Measurements from ENCODE around the gene KLHL28.

DNA sequence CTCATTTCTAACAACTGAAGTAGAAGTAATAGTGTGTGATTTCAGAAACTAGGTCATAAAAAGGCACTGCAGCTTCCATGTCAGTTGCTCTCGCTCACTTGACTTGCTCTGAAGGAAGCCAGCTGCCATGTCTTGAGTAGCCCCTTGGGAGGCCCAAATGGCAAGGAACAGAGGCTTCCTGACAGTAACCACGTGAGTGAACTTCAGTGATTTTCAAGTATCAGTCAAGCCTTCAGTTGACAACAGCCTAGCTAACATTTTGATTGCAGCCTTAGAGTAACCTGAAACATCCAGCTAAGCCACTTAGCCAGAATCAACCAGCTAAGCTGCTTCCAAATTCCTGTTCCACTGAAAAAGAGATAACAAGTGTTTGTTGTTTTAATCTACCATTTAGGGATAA is 26.9 kb upstream of the KLHL28 start:
- TF ChIP-seq, protein P1, sequence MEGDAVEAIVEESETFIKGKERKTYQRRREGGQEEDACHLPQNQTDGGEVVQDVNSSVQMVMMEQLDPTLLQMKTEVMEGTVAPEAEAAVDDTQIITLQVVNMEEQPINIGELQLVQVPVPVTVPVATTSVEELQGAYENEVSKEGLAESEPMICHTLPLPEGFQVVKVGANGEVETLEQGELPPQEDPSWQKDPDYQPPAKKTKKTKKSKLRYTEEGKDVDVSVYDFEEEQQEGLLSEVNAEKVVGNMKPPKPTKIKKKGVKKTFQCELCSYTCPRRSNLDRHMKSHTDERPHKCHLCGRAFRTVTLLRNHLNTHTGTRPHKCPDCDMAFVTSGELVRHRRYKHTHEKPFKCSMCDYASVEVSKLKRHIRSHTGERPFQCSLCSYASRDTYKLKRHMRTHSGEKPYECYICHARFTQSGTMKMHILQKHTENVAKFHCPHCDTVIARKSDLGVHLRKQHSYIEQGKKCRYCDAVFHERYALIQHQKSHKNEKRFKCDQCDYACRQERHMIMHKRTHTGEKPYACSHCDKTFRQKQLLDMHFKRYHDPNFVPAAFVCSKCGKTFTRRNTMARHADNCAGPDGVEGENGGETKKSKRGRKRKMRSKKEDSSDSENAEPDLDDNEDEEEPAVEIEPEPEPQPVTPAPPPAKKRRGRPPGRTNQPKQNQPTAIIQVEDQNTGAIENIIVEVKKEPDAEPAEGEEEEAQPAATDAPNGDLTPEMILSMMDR (IDR thresholded peaks at IDR 0.05; ENCODE audit: low read depth, low read length): no peak
- TF ChIP-seq EZH2phosphoT487 (IDR thresholded peaks at IDR 0.05; ENCODE audit: low read depth): no peak
